ENCODE data around the gene HOXA4. TPM values are rescaled to one million over a fixed set of nuclear protein-coding genes. Genes with fewer than 3 reads are reported as not detected.

Gene HOXA4
- total and polyA plus RNA-seq, 2 of the 8 experiments (the other 6 are each of a cell fraction or from before 2014, with no cell fraction given), result not detected

- H3K4me3 ChIP-seq (ENCODE audit: extremely low read depth in 1 of 4, insufficient read depth in 2 of 4, low read depth in 3 of 4, low read length in 4 of 4), result peak overlapping the region in 1 of 4 experiments; percentile 60; a peak in 2 of 8 replicates
- TF ChIP-seq BRCA1 (IDR thresholded peaks at IDR 0.05; ENCODE audit: low read depth, low read length), result no peak
- TF ChIP-seq RXRA (IDR thresholded peaks at IDR 0.05; ENCODE audit: insufficient read depth, low read depth, low read length), result no peak
- no peak for TF ChIP-seq SP2 (IDR thresholded peaks at IDR 0.05; ENCODE audit: low read length)
- TF ChIP-seq RNF2 (IDR thresholded peaks at IDR 0.05; ENCODE audit: borderline replicate concordance, low read depth, low read length, missing control alignments, poor library complexity, severe bottlenecking), result no peak
- TF ChIP-seq KDM5A (IDR thresholded peaks at IDR 0.05; ENCODE audit: low read length), result no peak
- TF ChIP-seq NRF1 (IDR thresholded peaks at IDR 0.05; ENCODE audit: low read depth, low read length), result no peak
- TF ChIP-seq BCL11A (IDR thresholded peaks at IDR 0.05; ENCODE audit: low read depth in 2 of 2, low read length in 2 of 2), result no peak
- TF ChIP-seq CTBP2 (IDR thresholded peaks at IDR 0.05; ENCODE audit: borderline replicate concordance, insufficient read depth, insufficient read length, low read length), result no peak
- no peak for TF ChIP-seq ASH2L (IDR thresholded peaks at IDR 0.05; ENCODE audit: low read length)
- no peak for TF ChIP-seq PHF8 (conservative IDR thresholded peaks at IDR 0.05; ENCODE audit: low read depth, low read length)
- TF ChIP-seq ZNF274 (IDR thresholded peaks at IDR 0.05; ENCODE audit: borderline replicate concordance, extremely low read depth, low read length), result no peak
- TF ChIP-seq GTF2F1 (IDR thresholded peaks at IDR 0.05; ENCODE audit: borderline replicate concordance, low read depth, low read length), result no peak
- TF ChIP-seq TEAD4 (IDR thresholded peaks at IDR 0.05; ENCODE audit: low read depth, low read length), result no peak
Measured at GRCh38 chr7:27160145-27160545, 29.6 kb upstream of the HOXA4 start.

More at GRCh38 chr7:27160145-27160545, 29.6 kb upstream of the HOXA4 start:
- Histone ChIP-seq H3K27ac (ENCODE audit: low read depth, low read length) (no peak overlapping the region), H3K23me2 (ENCODE audit: low read depth, low read length) (no peaks in the 10 kb centered on the region), H3K36me3 (ENCODE audit: control insufficient read depth in 2 of 4, insufficient read depth in 4 of 4, low read length in 3 of 4) (peaks cover 0 to 28% (median 0%) of the 10 kb centered on the region in 4 experiments; a peak in 1 of 8 replicates), H2BK120ac (replicated peaks; ENCODE audit: low read depth, low read length) (no peak overlapping the region), H3K4ac (replicated peaks; ENCODE audit: insufficient read length, low read depth, low read length) (no peak overlapping the region), H3K79me1 (ENCODE audit: low read depth, low read length) (no peaks in the 10 kb centered on the region), H3K27me3 (replicated peaks in 1 of 4; ENCODE audit: control insufficient read depth in 3 of 4, extremely low read depth in 1 of 4, insufficient read depth in 3 of 4, low read length in 3 of 4) (peaks cover 98 to 100% (median 99%) of the 10 kb centered on the region in 4 experiments), H2AFZ (ENCODE audit: low read length) (no peak overlapping the region), H2BK15ac (ENCODE audit: low read length) (no peak overlapping the region), H3K4me2 (ENCODE audit: insufficient read depth in 1 of 2, low read depth in 2 of 2, low read length in 2 of 2) (peak overlapping the region; percentile 0 to 77; a peak in 2 of 4 replicates), H3K56ac (replicated peaks; ENCODE audit: insufficient read length, low read depth, low read length) (no peak overlapping the region), H4K5ac (ENCODE audit: insufficient read length, low read depth, low read length) (no peak overlapping the region), H3K14ac (ENCODE audit: insufficient read length) (no peak overlapping the region), H3K9me3 (ENCODE audit: insufficient read depth in 2 of 2, low read depth in 1 of 2, low read length in 1 of 2) (peaks cover 0 to 14% of the 10 kb centered on the region in 2 experiments; a peak in 1 of 4 replicates), H2BK5ac (ENCODE audit: low read depth, low read length) (no peak overlapping the region), H3K9ac (replicated peaks in 1 of 4; ENCODE audit: extremely low read depth in 1 of 4, low read depth in 3 of 4, low read length in 3 of 4) (no peak overlapping the region), H3K4me1 (replicated peaks in 1 of 4; ENCODE audit: control insufficient read depth in 3 of 4, insufficient read depth in 4 of 4, low read length in 3 of 4) (peaks cover 0 to 2% (median 0%) of the 10 kb centered on the region in 4 experiments; a peak in 4 of 7 replicates), H2AK5ac (ENCODE audit: low read depth, low read length) (no peak overlapping the region), H4K8ac (ENCODE audit: extremely low read depth, insufficient read depth, low read length) (no peak overlapping the region), H2BK20ac (ENCODE audit: low read length) (no peak overlapping the region), H3K79me2 (ENCODE audit: control insufficient read depth in 1 of 2, insufficient read depth in 2 of 2, low read length in 2 of 2) (no peaks in the 10 kb centered on the region), H4K20me1 (replicated peaks in 1 of 2; ENCODE audit: control insufficient read depth in 1 of 2, insufficient read depth in 2 of 2, low read length in 2 of 2) (peaks cover 18 to 28% of the 10 kb centered on the region in 2 experiments), H2BK12ac (ENCODE audit: low read depth, low read length) (no peak overlapping the region), H3K18ac (ENCODE audit: extremely low read depth, low read length) (no peak overlapping the region), H4K91ac (replicated peaks; ENCODE audit: insufficient read length, low read length) (no peak overlapping the region), H3K23ac (ENCODE audit: insufficient read length) (no peak overlapping the region)
- ChIA-PET CTCF (ENCODE audit: partially characterized antibody) (interaction anchor here (0.6 to 4.4 kb wide), 25 partner anchors 8 to 791 kb away, joined by 3 to 80 read pairs (median 5); partner anchors contain the start of genes HOXA3, HOXA5 and HOXA6), POLR2A (ENCODE audit: partially characterized antibody) (no interaction called here)
- 50% methylated on average over 23 of the region's 23 CpGs; no CpG with 5 or more reads in 1 of the 2 experiments for WGBS, 2 experiments (ENCODE audit: extremely low coverage in 1 of 2, insufficient coverage in 1 of 2, insufficient read length in 1 of 2, insufficient replicate concordance in 2 of 2, low coverage in 1 of 2, low lambda C conversion rate in 2 of 2, missing lambda C conversion rate in 1 of 2)
- DNase-seq (ENCODE audit: low read depth in 1 of 2, low spot score in 2 of 2) (peak in 1 of 2 experiments; percentile 48), FAIRE-seq (no peak)
